Measurements from ENCODE around the gene SLC10A1.

SLC10A1 gene

DNA sequence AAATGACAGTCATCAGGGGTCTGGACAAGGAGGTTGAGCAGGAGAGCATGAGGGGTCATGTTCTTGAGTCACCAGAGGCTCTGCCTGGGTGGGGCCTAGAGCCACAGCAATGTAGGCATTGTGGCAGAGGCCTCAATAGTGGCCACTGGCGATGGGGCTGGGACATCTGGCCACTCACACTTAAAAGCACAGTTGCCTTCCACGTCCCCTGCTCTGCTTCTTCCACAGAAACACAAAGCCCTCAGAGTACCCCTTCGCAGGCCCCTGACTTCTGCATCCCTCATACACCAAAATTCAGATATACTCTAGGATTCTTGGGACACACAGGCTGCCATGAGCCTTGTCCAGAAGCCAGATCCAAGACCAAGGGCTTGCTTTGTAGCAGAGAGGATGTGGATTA is 2.2 kb downstream of the SLC10A1 start:
- H3K27ac ChIP-seq: no peak overlapping the region
- no peak overlapping the region for H3K4me3 ChIP-seq (ENCODE audit: low read depth, low read length)
- TF ChIP-seq, protein P1, sequence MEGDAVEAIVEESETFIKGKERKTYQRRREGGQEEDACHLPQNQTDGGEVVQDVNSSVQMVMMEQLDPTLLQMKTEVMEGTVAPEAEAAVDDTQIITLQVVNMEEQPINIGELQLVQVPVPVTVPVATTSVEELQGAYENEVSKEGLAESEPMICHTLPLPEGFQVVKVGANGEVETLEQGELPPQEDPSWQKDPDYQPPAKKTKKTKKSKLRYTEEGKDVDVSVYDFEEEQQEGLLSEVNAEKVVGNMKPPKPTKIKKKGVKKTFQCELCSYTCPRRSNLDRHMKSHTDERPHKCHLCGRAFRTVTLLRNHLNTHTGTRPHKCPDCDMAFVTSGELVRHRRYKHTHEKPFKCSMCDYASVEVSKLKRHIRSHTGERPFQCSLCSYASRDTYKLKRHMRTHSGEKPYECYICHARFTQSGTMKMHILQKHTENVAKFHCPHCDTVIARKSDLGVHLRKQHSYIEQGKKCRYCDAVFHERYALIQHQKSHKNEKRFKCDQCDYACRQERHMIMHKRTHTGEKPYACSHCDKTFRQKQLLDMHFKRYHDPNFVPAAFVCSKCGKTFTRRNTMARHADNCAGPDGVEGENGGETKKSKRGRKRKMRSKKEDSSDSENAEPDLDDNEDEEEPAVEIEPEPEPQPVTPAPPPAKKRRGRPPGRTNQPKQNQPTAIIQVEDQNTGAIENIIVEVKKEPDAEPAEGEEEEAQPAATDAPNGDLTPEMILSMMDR (IDR thresholded peaks at IDR 0.05; ENCODE audit: low read depth, low read length, missing control alignments): no peak
- H3K27me3 ChIP-seq (replicated peaks): no peaks in the 10 kb centered on the region
- in situ Hi-C loops (cut with HindIII; ENCODE audit: low pct_ligation_motif_present, low sequenced_read_pairs): no loop called here
- DNase-seq: no peak
- no peaks in the 10 kb centered on the region for H3K36me3 ChIP-seq (replicated peaks)

DNA sequence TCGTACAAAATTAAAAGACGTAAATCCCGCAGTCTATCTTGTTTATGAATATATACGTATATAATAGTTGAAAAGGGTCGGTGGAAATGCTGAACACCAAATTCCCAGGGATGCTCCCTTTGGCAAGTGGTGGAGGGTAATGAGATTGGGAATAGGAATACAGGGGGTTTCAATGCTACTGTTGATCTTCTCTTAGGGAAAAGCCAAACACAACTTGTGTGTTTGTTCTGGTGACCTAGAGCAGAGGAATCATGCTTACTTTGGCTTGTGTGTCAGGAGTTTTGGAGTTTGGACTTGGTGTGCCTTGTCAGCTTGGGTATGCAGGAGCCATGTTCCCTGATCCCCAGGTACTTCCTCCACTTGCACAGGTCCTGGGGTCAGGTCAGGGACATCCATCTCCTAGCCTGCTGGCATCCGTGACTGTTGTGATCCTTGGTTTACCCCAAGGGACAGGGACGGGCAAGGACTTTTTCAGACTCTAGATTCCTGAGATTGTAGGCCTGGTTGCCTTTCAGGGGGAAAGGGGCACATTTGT is 4.1 kb downstream of the SLC10A1 start:
- DNase-seq: no peak
- in situ Hi-C loops (cut with HindIII; ENCODE audit: low pct_ligation_motif_present, low sequenced_read_pairs): no loop called here
- Histone ChIP-seq H3K27ac (no peak overlapping the region), H3K36me3 (replicated peaks) (no peaks in the 10 kb centered on the region), H3K27me3 (replicated peaks) (no peaks in the 10 kb centered on the region), H3K4me3 (ENCODE audit: low read depth, low read length) (no peak overlapping the region)
- TF ChIP-seq, protein P1 (IDR thresholded peaks at IDR 0.05; ENCODE audit: low read depth, low read length, missing control alignments): no peak

DNA sequence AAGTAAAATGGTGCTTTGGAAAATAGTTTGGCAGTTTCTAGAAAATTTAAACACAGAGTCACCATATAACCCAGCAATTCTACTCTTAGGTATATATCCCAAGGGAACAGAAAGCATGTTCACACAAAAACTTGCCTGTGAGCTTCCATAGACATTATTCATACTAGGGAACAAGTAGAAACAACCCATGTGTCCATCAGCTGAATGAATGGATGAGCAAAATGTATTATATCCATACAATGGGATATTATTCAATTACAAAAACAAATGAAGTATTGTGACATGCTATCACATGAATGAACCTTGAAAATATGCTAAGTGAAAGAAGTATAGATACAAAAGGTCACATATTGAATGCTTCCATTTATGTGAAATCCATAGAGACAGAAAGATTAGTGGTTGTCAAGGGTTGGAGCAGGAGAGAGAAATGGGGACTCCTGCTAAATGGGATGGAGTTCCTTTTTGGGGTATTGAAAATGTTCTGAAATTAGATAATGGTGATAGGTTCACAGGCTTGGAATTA is 7.9 kb downstream of the SLC10A1 start:
- no peaks in the 10 kb centered on the region for H3K27me3 ChIP-seq (replicated peaks)
- H3K4me3 ChIP-seq (ENCODE audit: low read depth, low read length): no peak overlapping the region
- H3K27ac ChIP-seq: no peak overlapping the region
- in situ Hi-C loops (cut with HindIII; ENCODE audit: low pct_ligation_motif_present, low sequenced_read_pairs): no loop called here
- DNase-seq: no peak
- TF ChIP-seq, protein P1 (IDR thresholded peaks at IDR 0.05; ENCODE audit: low read depth, low read length, missing control alignments): no peak
- H3K36me3 ChIP-seq (replicated peaks): no peaks in the 10 kb centered on the region

DNA sequence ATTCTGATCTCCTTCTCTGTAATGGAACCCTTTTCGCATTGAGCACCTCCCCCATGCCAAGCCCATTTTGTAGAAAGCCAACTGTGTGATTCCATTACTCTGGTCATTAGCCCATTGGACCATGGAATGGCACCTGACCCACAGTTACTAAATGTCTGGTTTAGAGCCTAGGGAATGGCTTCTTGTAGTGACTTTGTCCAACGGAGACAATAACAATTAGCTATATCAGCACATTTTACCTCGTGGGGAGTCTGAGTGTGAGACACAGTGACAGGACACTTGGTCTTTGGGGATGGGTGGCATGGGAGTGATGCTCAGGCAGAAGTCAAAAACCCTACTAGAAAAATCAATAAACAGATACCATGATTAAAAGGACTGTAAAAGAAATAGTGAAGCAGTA is 10.4 kb downstream of the SLC10A1 start:
- TF ChIP-seq, protein P1 (IDR thresholded peaks at IDR 0.05; ENCODE audit: low read depth, low read length, missing control alignments): no peak

DNA sequence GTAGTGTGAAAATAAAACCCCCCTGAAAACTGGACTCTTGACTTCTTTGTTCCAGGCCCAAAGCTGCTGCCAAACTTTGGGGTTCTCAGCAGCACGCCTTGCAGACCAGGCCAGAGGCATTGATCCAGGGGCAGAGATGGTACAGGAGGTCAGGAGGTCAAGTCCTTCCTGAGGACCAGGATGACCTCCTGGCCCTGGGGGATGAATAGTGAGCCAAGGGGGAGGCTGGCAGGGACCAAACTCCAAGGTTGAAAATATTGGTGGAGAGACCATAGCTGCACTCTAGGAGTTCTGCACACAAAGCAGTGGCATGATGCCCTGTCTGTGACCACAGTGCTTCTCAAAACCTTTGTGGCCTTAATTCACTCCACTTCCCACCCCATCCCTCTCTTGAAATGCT is 12.1 kb downstream of the SLC10A1 start:
- TF ChIP-seq, protein P1 (IDR thresholded peaks at IDR 0.05; ENCODE audit: low read depth, low read length, missing control alignments): no peak
- in situ Hi-C loops (cut with HindIII; ENCODE audit: low pct_ligation_motif_present, low sequenced_read_pairs): no loop called here

More for the DNA sequence above, 10.4 kb downstream of the SLC10A1 start:
- Histone ChIP-seq H3K27me3 (replicated peaks) (no peaks in the 10 kb centered on the region), H3K36me3 (replicated peaks) (no peaks in the 10 kb centered on the region), H3K4me3 (ENCODE audit: low read depth, low read length) (no peak overlapping the region), H3K27ac (no peak overlapping the region)
- no peak for DNase-seq
- in situ Hi-C loops (cut with HindIII; ENCODE audit: low pct_ligation_motif_present, low sequenced_read_pairs): no loop called here

DNA sequence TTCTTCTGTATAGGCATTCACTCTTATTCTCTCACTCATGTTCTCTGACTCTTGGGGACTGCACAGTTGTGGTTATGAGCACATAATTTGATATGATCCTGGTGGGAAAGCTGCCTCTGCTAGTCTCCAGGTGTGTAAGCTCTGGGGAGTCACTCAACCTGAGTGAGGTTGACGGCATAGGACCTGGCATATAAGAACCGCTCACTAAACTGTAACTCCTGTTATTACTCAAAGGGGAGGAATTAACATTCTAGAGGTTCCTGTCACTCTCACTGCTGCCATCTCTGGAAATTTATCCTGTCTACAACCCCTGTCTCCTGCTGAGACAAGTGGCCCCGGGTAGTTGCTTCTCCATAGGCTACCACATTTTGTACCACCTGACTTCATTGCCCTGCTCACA is 16.1 kb downstream of the SLC10A1 start:
- H3K4me3 ChIP-seq (ENCODE audit: low read depth, low read length): no peak overlapping the region
- no peak for DNase-seq
- TF ChIP-seq, protein P1 (IDR thresholded peaks at IDR 0.05; ENCODE audit: low read depth, low read length, missing control alignments): no peak
- in situ Hi-C loops (cut with HindIII; ENCODE audit: low pct_ligation_motif_present, low sequenced_read_pairs): no loop called here
- H3K27me3 ChIP-seq (replicated peaks): no peaks in the 10 kb centered on the region
- peaks cover 27% of the 10 kb centered on the region for H3K36me3 ChIP-seq (replicated peaks)
- H3K27ac ChIP-seq: no peak overlapping the region

More for the DNA sequence above, 12.1 kb downstream of the SLC10A1 start:
- Histone ChIP-seq H3K4me3 (ENCODE audit: low read depth, low read length) (no peak overlapping the region), H3K27ac (no peak overlapping the region), H3K36me3 (replicated peaks) (no peaks in the 10 kb centered on the region), H3K27me3 (replicated peaks) (no peaks in the 10 kb centered on the region)
- no peak for DNase-seq

Data from brain microvascular endothelial cell (primary cell).